Measurements from ENCODE around the gene PCDHB11. TPM values are rescaled to one million over a fixed set of nuclear protein-coding genes. Genes with fewer than 3 reads are reported as not detected.
"Not testable (repeated sequence)": the region's sequence is repeated elsewhere in the genome, so short reads cannot be mapped to it uniquely, and the experiment has no call there.

Gene PCDHB11
- total RNA-seq, 6 donors from 2014 or later = 0.78 to 3.4 (median 1.5) TPM

- DNase-seq = no peak
- TF ChIP-seq POLR2AphosphoS5 (IDR thresholded peaks at IDR 0.05) = no peak
- TF ChIP-seq POLR2A (IDR thresholded peaks at IDR 0.05) = no peak
- TF ChIP-seq EP300 (IDR thresholded peaks at IDR 0.05) = no peak
- no peak for TF ChIP-seq CTCF (IDR thresholded peaks at IDR 0.05)
- H3K4me3 ChIP-seq = no peak overlapping the region
- no peaks in the 10 kb centered on the region for H3K36me3 ChIP-seq
- ATAC-seq (ENCODE audit: low FRiP score in 2 of 2) = no peak
- H3K27ac ChIP-seq = no peak overlapping the region
- no peaks in the 10 kb centered on the region for H3K4me1 ChIP-seq
- H3K27me3 ChIP-seq = no peaks in the 10 kb centered on the region
- 32 to 38% methylated on average over 21 of the region's 21 CpGs for WGBS, 2 donors
- H3K9me3 ChIP-seq = peaks cover 13 to 52% (median 48%) of the 10 kb centered on the region in 4 donors
These were observed 43.7 kb upstream of the PCDHB11 start for GRCh38 chr5:141155540-141156374.

- WGBS, 2 donors = 45 to 60% methylated on average over 1 to 22 of the region's 38 CpGs
- not testable (repeated sequence) for H3K4me1 ChIP-seq; H3K4me3 ChIP-seq; H3K27ac ChIP-seq; H3K36me3 ChIP-seq; H3K27me3 ChIP-seq; ATAC-seq (ENCODE audit: low FRiP score in 2 of 2)
- H3K9me3 ChIP-seq = peaks cover 10 to 43% (median 36%) of the 10 kb centered on the region in 4 donors
- DNase-seq = peak in 1 of 2 donors; percentile 64
These were observed 42.1 kb upstream of the PCDHB11 start for GRCh38 chr5:141157356-141157755.

GRCh38 chr5:141157901-141158300 lies 41.5 kb upstream of the PCDHB11 start:
- not testable (repeated sequence) for H3K27me3 ChIP-seq; ATAC-seq (ENCODE audit: low FRiP score in 2 of 2); H3K27ac ChIP-seq; H3K36me3 ChIP-seq; H3K4me1 ChIP-seq; H3K4me3 ChIP-seq
- peaks cover 8 to 46% (median 37%) of the 10 kb centered on the region in 4 donors for H3K9me3 ChIP-seq
- WGBS, 2 donors = 37% methylated on average over 19 of the region's 28 CpGs; no CpG with 5 or more reads in 1 of the 2 donors
- DNase-seq = peak in 1 of 2 donors; percentile 61

- H3K9me3 ChIP-seq = peaks cover 13 to 37% (median 21%) of the 10 kb centered on the region in 4 donors
- 33 to 36% methylated on average over 20 of the region's 20 CpGs for WGBS, 2 donors
These were observed 26.8 kb upstream of the PCDHB11 start, which contains the start of gene PCDHB7 for GRCh38 chr5:141172381-141173204. PCDHB7 (plus strand) TSS chr5:141172644; CDS start chr5:141172836, 192 bp downstream.

GRCh38 chr5:141174291-141175104 lies 24.9 kb upstream of the PCDHB11 start:
- not testable (repeated sequence) for H3K27me3 ChIP-seq, H3K4me3 ChIP-seq

More at GRCh38 chr5:141172381-141173204, 26.8 kb upstream of the PCDHB11 start, which contains the start of gene PCDHB7:
- DNase-seq = no peak
- ATAC-seq (ENCODE audit: low FRiP score in 2 of 2) = no peak
- TF ChIP-seq POLR2AphosphoS5 (IDR thresholded peaks at IDR 0.05) = no peak
- TF ChIP-seq EP300 (IDR thresholded peaks at IDR 0.05) = no peak
- TF ChIP-seq POLR2A (IDR thresholded peaks at IDR 0.05) = no peak
- TF ChIP-seq CTCF (IDR thresholded peaks at IDR 0.05) = peak in 3 of 6 experiments; percentile 18 to 39 (median 20)
- peak within 1 kb of the TSS in 1 of 4 donors; percentile 24 for H3K4me3 ChIP-seq
- no peaks in the 10 kb centered on the region for H3K4me1 ChIP-seq
- no peaks in the 10 kb centered on the region for H3K36me3 ChIP-seq
- H3K27me3 ChIP-seq = no peaks in the 10 kb centered on the region
- H3K27ac ChIP-seq = no peak within 1 kb of the TSS

More at GRCh38 chr5:141174291-141175104, 24.9 kb upstream of the PCDHB11 start:
- H3K27ac ChIP-seq; ATAC-seq (ENCODE audit: low FRiP score in 2 of 2); H3K4me1 ChIP-seq; H3K36me3 ChIP-seq: not testable (repeated sequence)
- DNase-seq = peak in 1 of 2 donors; percentile 85
- peaks cover 17 to 50% (median 31%) of the 10 kb centered on the region in 4 donors for H3K9me3 ChIP-seq
- 33 to 51% methylated on average over 32 to 76 of the region's 79 CpGs for WGBS, 2 donors

Data from upper lobe of left lung (tissue), 6 donors.